ACC112 (cell line): Measurements from ENCODE around the gene MTX2.

ENCODE experiments used
- H2AFZ ChIP-seq: fragments of 200-600 bp; sonication (generic); one replicate; pipeline ENCODE4 v1.6.0; 2017; ENCODE audit warnings: antibody characterized with exemption, low read length; ENCODE audit not compliant: unreplicated experiment
- H3K27ac ChIP-seq: fragments of 200-600 bp; sonication (generic); 2 replicates; pipeline ENCODE4 v1.5.1; 2014; ENCODE audit warnings: low read depth, mild to moderate bottlenecking, antibody characterized with exemption, low read length, moderate library complexity
- H3K27me3 ChIP-seq: fragments of 200-600 bp; sonication (generic); 2 replicates; pipeline ENCODE4 v1.6.1; 2014; ENCODE audit warnings: mild to moderate bottlenecking, antibody characterized with exemption, low read length, moderate library complexity, mixed read lengths; ENCODE audit not compliant: insufficient read depth
- H3K36me3 ChIP-seq: fragments of 200-600 bp; sonication (generic); 2 replicates; pipeline ENCODE4 v1.6.1; 2016; ENCODE audit warnings: mild to moderate bottlenecking, antibody characterized with exemption, low read length, moderate library complexity, mixed read lengths; ENCODE audit not compliant: insufficient read depth
- H3K4me1 ChIP-seq: fragments of 200-600 bp; sonication (generic); one replicate; pipeline ENCODE4 v1.6.1; 2016; ENCODE audit warnings: low read length, mixed read lengths; ENCODE audit not compliant: insufficient read depth, unreplicated experiment, control insufficient read depth
- H3K4me3 ChIP-seq: fragments of 200-600 bp; sonication (generic); 2 replicates; pipeline ENCODE4 v1.5.1; 2014; ENCODE audit warnings: mild to moderate bottlenecking, low read depth, low read length
- H3K79me2 ChIP-seq: fragments of 200-600 bp; sonication (generic); one replicate; pipeline ENCODE4 v1.6.0; 2016; ENCODE audit warnings: low read length; ENCODE audit not compliant: control insufficient read depth, unreplicated experiment, insufficient read depth

The MTX2 gene

GRCh38 chr2:176269319-176270099, at the start of gene MTX2:
TSS of gene MTX2 (plus strand) at chr2:176269442. CDS start at chr2:176269630, 188 bp downstream.
- Histone ChIP-seq H3K27ac (peak within 1 kb of the TSS; percentile 20; the same call in 1 of the 2 replicates), H3K27me3 (no peaks in the 10 kb centered on the region), H3K36me3 (no peaks in the 10 kb centered on the region), H3K4me3 (peak within 1 kb of the TSS; percentile 95), H2AFZ (peak within 1 kb of the TSS; percentile 96), H3K79me2 (peaks cover 37% of the 10 kb centered on the region), H3K4me1 (peaks cover 8% of the 10 kb centered on the region)

GRCh38 chr2:176227874-176228273, 41.4 kb upstream of the MTX2 start:
- no peaks in the 10 kb centered on the region for H3K79me2 ChIP-seq
- H3K4me3 ChIP-seq, result no peak overlapping the region
- H3K4me1 ChIP-seq, result no peaks in the 10 kb centered on the region
- no peak overlapping the region for H3K27ac ChIP-seq
- peaks cover 57% of the 10 kb centered on the region for H3K27me3 ChIP-seq
- no peak overlapping the region for H2AFZ ChIP-seq
- no peaks in the 10 kb centered on the region for H3K36me3 ChIP-seq

- H3K27me3 ChIP-seq, result peaks cover 16% of the 10 kb centered on the region
- H3K36me3 ChIP-seq, result no peaks in the 10 kb centered on the region
- H3K27ac ChIP-seq, result no peak overlapping the region
- H3K79me2 ChIP-seq, result no peaks in the 10 kb centered on the region
- H2AFZ ChIP-seq, result no peak overlapping the region
- no peak overlapping the region for H3K4me3 ChIP-seq
- H3K4me1 ChIP-seq, result no peaks in the 10 kb centered on the region
These were observed 35.1 kb upstream of the MTX2 start for GRCh38 chr2:176234156-176234555.

- no peaks in the 10 kb centered on the region for H3K36me3 ChIP-seq
- H3K79me2 ChIP-seq, result no peaks in the 10 kb centered on the region
- H3K4me3 ChIP-seq, result no peak overlapping the region
- H3K27me3 ChIP-seq, result peaks cover 9% of the 10 kb centered on the region; the same call in 1 of the 2 replicates
- H3K4me1 ChIP-seq, result no peaks in the 10 kb centered on the region
- H2AFZ ChIP-seq, result no peak overlapping the region
- no peak overlapping the region for H3K27ac ChIP-seq
These were observed 34.3 kb upstream of the MTX2 start for GRCh38 chr2:176234940-176235339.

GRCh38 chr2:176237456-176237855, 31.8 kb upstream of the MTX2 start:
- Histone ChIP-seq H3K36me3 (no peaks in the 10 kb centered on the region), H2AFZ (no peak overlapping the region), H3K4me3 (no peak overlapping the region), H3K4me1 (no peaks in the 10 kb centered on the region), H3K27me3 (peaks cover 5% of the 10 kb centered on the region; the same call in 1 of the 2 replicates), H3K27ac (no peak overlapping the region), H3K79me2 (no peaks in the 10 kb centered on the region)

- Histone ChIP-seq H3K36me3 (no peaks in the 10 kb centered on the region), H3K4me1 (no peaks in the 10 kb centered on the region), H3K4me3 (no peak overlapping the region), H2AFZ (no peak overlapping the region), H3K27ac (no peak overlapping the region), H3K79me2 (no peaks in the 10 kb centered on the region), H3K27me3 (peaks cover 5% of the 10 kb centered on the region; the same call in 1 of the 2 replicates)
These were observed 30.2 kb upstream of the MTX2 start for GRCh38 chr2:176239031-176239430.

- H2AFZ ChIP-seq, result no peak overlapping the region
- H3K27ac ChIP-seq, result no peak overlapping the region
- H3K4me1 ChIP-seq, result no peaks in the 10 kb centered on the region
- peaks cover 10% of the 10 kb centered on the region; the same call in 1 of the 2 replicates for H3K27me3 ChIP-seq
- H3K4me3 ChIP-seq, result no peak overlapping the region
- H3K79me2 ChIP-seq, result no peaks in the 10 kb centered on the region
- no peaks in the 10 kb centered on the region for H3K36me3 ChIP-seq
These were observed 28.9 kb upstream of the MTX2 start for GRCh38 chr2:176240301-176240700.

- H3K27ac ChIP-seq, result no peak overlapping the region
- H3K27me3 ChIP-seq, result peaks cover 18% of the 10 kb centered on the region; the same call in 1 of the 2 replicates
- no peak overlapping the region for H2AFZ ChIP-seq
- H3K79me2 ChIP-seq, result no peaks in the 10 kb centered on the region
- H3K4me3 ChIP-seq, result no peak overlapping the region
- no peaks in the 10 kb centered on the region for H3K36me3 ChIP-seq
- no peaks in the 10 kb centered on the region for H3K4me1 ChIP-seq
These were observed 27.0 kb upstream of the MTX2 start for GRCh38 chr2:176242276-176242675.

- no peak overlapping the region for H2AFZ ChIP-seq
- H3K4me1 ChIP-seq, result no peaks in the 10 kb centered on the region
- no peak overlapping the region for H3K4me3 ChIP-seq
- H3K79me2 ChIP-seq, result no peaks in the 10 kb centered on the region
- no peaks in the 10 kb centered on the region for H3K36me3 ChIP-seq
- peaks cover 17% of the 10 kb centered on the region; the same call in 1 of the 2 replicates for H3K27me3 ChIP-seq
- H3K27ac ChIP-seq, result no peak overlapping the region
These were observed 22.9 kb upstream of the MTX2 start for GRCh38 chr2:176246331-176246730.

GRCh38 chr2:176247859-176248258, 21.4 kb upstream of the MTX2 start:
- peaks cover 19% of the 10 kb centered on the region; the same call in 1 of the 2 replicates for H3K27me3 ChIP-seq
- no peak overlapping the region for H3K4me3 ChIP-seq
- H3K4me1 ChIP-seq, result no peaks in the 10 kb centered on the region
- no peak overlapping the region for H2AFZ ChIP-seq
- no peaks in the 10 kb centered on the region for H3K36me3 ChIP-seq
- no peaks in the 10 kb centered on the region for H3K79me2 ChIP-seq
- H3K27ac ChIP-seq, result no peak overlapping the region

GRCh38 chr2:176251928-176252327, 17.3 kb upstream of the MTX2 start:
- H3K27me3 ChIP-seq, result 0 out of 2 replicates have a peak, but pooled peaks cover 6% of the 10 kb centered on the region
- no peaks in the 10 kb centered on the region for H3K79me2 ChIP-seq
- H3K27ac ChIP-seq, result no peak overlapping the region
- H2AFZ ChIP-seq, result no peak overlapping the region
- no peaks in the 10 kb centered on the region for H3K4me1 ChIP-seq
- no peak overlapping the region for H3K4me3 ChIP-seq
- no peaks in the 10 kb centered on the region for H3K36me3 ChIP-seq
